ENCODE results near the gene ATP1A2.
A peak's percentile ranks its signal among the peaks of the same experiment; 100 is the strongest.

Gene ATP1A2

DNA sequence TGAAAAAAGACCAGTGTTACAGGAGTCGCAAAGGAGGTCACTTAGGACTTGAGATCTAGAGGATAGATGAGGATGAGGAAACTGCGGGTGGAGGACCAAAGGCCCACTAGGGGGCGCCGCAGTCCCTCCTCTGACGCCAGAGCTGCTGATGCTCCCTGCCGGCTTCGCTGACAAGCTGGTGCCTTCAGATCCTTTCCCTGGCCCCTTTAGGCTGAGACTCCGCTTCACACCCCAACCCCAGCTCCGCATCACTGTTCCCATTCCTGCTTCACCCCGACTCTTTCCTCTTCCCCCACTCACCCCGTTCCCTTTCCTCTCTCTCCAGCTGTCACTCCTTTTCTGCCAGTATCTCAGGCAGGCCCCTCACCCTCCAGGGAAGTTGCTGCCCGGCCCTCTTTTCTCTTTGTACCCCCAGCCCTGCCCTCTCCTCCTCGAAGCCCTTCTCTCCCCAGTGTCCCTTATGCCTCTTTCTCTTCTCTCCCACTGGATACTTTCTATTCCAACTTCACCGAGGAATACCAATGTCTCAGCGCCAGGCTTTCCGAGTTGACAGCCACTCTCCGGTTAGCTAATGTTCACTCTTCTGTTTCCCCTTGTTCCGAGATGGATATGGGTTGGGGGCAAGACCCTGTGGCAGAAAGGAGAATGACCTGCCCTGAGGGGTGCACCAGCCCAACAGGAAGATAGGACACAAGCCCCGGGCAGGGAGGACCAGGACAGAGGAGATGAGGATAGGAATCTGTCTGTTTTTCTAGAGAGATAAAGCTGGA is 29.7 kb upstream of the ATP1A2 start:
- peak; percentile 49 to 62 for DNase-seq (ENCODE audit: low read depth in 2 of 2)

DNA sequence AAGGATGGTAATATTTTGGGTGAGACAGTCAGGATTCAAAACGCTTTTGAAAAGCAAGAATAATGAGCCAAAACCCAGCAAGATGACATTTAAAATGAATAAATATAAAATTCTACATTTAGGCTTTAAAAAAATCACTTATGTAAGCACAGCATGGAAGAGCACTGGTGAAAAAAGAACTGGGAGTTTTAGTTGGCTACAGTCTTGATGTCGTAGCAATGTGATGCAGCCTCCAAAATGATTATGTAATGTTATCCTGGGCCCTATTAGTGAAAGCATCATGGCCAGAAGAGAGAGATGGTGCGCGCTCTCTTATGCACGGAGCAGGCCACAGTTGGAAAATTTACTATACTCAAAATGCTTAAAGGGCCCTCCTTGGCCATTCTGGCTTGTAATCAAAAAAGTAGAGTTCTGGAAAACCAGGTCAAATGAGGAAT is 29.1 kb upstream of the ATP1A2 start:
- no peak for DNase-seq (ENCODE audit: low read depth in 2 of 2)

DNA sequence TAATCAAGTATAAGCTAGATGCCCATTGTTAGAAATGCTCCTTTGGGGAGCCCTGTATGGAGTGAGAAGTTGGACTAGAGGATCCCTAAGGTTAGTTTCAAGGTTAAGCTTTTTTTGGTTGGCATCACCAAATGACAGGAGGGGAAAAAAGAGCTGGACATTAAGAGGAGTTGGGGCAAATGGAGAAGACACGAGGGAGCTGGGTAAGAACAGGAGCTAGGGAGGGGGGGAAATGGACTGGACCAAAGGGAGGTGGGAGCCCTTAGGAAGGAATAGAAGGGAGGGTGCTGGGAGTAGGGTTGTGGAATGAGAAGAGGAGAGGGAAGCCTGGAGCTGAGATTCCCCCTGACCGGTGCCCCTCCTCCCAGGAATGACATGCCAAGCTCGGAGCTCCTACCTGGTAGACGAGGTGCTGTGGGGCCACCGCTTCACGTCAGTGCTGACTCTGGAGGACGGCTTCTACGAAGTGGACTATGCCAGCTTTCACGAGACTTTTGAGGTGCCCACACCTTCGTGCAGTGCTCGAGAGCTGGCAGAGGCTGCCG is 28.4 kb upstream of the ATP1A2 start:
- no peak for DNase-seq (ENCODE audit: low read depth in 2 of 2)

DNA sequence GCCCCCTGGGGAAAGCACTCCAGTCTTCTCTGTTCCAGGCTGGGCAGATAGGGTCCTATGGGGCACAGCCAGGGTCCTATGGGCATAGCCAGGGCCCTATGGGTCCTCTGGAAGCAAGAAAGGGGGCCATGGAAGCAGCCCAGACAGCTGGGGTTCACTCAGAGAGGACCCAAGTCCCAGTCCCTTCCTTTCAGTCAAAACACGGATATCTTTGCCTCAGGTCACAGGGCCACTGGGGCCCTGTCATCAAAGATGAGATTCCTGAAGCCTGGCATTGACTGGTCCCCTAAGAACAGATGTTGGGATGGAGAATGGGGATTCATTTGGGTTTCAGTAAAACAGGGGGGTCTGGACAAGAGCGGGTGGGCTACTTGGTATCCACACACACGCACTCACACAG is 25.7 kb upstream of the ATP1A2 start:
- DNase-seq (ENCODE audit: low read depth in 2 of 2) = no peak

DNA sequence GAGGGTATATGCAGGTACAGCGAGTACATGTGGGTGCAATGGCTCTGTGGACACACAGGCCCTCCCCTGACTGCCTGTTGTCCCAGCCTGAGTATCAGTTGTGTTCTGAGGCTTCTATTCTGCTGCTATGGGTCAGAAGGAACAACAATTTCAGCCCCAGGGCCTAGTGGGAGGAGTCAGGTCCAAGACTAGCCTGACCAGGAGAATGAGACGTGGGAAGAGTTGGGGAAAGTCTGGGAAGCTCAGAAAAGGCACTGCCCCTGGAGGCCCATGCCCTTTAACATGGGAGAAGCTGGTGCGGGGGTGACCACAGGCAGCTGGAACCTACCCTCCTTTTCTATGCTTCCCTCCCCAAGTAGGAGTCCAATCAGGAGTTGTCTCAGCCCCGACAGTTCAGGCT is 24.8 kb upstream of the ATP1A2 start:
- no peak for DNase-seq (ENCODE audit: low read depth in 2 of 2)

DNA sequence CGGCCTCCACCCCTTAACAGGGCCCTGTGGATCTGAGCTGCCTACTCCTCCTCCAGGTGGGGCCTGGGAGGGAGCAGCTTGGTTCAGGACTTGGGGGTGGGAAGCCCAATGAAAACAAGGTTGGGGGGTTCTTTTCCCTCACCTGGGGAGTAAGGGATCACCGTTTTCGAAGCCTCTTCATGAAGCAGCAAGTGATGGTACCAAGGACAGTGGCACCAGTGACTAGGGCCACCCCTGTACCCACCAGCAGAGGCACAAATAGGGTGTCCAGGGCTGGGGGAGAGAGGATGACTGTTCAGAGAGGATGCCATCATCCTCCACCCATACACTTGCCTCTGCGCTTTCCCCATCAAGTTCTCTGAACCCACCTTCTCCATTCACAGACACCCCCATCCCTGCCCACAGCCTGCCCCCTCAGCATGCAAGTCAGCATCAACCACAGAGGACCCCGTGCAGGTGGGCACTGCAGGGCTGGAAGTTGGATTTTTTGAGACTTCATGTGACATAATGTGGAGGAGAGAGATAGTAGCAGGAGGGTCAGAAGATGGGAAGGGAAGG is 23.8 kb upstream of the ATP1A2 start:
- DNase-seq (ENCODE audit: low read depth in 2 of 2) = no peak

DNA sequence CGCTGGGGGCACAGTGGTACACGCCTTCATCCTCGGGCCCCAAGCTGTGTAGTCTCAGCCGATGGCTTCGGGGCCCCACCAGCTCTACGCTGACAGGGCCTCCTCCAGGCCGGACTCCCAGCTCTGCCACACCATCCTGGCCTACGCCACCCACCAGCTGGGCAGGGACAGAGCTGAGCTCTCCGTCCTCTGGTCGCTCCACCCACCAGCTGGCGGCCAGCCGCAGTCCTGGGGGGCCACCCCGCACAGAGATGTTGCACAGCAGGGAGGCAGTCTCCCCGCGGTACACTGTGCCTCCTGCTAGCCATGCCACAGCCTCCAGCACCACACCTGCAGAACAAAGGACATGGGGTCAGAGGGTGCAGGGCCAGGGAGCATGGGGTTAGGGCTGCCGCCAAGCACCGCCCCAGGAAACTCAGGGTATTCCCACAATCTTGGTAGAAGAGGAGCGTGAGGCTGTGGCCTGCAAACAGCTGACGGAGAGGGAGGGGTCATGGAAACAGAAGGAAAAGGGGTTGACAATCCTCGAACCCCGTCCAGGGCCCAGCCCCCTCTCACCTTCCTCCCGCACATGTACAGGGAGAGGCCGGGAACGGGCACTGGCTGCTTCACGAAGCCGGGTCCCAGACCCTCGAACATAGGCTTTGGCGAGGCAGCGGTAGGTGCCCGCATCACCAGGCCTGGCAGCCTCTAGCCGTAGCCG is 23.0 kb upstream of the ATP1A2 start:
- DNase-seq (ENCODE audit: low read depth in 2 of 2) = no peak

DNA sequence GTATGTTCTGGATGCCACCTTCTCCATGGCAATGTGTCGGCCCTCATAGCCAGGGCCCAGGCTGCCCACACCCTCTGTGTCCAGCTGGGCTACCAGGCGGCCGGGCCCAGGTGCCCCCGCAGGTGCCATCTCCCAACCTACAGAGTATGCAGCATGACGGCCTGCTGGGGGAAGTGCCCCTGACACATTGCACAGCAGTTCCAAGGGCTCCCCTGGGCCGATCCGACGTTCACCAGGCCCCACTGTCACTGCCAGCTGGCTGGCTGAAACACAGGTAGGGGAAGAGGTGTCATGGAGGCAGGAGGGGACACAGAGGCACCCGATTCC is 22.5 kb upstream of the ATP1A2 start:
- no peak for DNase-seq (ENCODE audit: low read depth in 2 of 2)

DNA sequence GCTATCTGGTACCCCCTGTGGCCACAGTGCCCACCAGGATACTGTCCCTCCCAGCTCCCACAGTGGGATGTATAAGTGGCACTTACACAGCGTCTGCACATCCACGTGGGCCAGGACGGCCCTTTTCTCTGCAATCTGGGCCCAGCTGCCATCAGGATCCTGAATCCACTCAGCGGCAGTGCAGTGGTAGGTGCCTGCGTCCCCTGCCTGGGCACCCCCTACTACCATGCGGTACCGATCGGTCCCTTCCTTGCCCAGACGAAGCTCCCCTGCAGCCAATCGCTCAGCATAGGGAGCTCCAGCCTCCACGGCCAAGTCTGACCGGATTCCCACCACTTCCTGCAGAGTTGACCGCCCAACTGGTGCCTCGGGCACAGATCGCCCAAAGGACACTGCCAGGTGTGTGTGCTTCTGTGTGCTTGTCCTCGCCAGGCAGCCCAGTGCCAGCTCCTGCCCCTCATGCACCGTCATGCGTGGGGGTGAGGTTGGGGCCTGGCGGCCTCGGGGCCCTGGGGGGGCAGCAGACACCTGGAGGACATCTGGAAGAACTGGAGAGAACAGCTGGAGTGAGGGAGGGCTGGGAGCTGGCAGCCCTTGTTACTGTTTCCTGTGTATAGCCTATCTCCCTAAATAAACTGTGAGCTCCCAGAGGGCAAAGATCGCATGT is 21.8 kb upstream of the ATP1A2 start:
- no peak for DNase-seq (ENCODE audit: low read depth in 2 of 2)

DNA sequence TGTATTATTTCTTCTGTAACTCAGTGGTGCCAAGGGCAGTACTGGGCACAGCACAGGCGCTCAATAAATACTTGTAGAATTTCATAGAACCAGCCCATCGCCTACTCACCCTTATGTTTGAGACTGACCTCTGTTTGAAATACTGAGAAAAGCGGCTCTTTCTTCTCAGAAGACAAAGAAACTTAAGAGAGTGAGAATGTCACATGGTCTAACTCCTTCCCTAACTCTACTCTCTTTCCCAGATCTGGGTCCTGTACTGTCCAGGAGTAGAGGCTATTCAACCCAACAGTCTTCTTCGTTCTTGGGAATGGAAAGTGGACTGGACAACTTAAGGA is 21.3 kb upstream of the ATP1A2 start:
- no peak for DNase-seq (ENCODE audit: low read depth in 2 of 2)

DNA sequence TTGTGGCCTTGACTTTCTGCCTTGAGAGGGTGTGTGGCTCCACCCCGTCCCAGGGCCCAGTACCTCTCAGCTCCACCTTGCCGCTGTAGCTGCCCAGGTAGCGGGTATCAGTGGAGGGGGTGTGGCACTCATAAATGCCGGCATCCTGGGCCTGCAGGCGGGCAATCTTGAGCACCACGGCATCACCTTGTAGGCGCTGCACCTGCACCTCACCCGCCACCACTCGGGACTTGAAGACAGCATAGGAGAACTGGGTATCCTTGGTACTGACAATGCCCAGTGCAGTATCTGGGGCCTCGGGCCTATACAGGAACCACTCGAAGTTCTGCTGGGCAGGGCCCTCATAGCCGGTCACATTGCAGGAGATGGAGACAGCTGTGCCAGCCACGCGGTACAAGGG is 20.8 kb upstream of the ATP1A2 start:
- DNase-seq (ENCODE audit: low read depth in 2 of 2) = no peak

DNA sequence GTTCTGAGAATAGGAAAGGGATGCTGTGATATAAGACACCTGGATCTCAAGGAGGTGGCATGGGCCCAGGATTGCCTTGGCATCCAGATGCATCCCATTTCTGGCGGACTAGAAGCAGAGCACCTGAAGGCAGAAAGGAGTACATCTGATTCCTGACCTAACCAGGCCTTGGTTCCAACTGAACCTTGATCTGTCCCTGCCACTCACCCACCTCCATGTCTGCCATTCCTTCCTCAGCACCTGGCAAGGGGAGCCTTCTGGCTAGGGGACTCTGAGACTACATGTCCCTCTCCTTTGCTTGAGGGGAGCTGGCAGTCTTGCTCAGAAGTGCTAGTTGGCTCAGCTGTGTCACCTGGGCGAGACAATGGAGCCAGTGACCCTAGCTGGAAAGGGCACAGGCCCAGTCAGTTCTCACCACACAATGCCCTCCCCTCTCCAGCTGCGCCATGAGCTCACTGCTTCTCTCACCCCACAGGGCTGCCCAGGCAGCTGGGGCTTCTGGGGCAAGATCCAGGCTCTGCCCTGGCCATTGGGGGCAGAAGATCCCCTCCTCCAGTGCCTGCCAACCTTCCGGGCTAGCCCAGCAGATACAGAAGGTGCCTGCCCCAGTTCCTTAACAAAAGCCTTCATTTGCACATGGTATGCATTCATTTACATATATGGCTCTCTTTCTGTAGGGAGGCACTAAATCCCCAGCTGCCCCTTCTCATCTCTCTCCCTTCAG is 20.0 kb upstream of the ATP1A2 start:
- no peak for DNase-seq (ENCODE audit: low read depth in 2 of 2)

DNA sequence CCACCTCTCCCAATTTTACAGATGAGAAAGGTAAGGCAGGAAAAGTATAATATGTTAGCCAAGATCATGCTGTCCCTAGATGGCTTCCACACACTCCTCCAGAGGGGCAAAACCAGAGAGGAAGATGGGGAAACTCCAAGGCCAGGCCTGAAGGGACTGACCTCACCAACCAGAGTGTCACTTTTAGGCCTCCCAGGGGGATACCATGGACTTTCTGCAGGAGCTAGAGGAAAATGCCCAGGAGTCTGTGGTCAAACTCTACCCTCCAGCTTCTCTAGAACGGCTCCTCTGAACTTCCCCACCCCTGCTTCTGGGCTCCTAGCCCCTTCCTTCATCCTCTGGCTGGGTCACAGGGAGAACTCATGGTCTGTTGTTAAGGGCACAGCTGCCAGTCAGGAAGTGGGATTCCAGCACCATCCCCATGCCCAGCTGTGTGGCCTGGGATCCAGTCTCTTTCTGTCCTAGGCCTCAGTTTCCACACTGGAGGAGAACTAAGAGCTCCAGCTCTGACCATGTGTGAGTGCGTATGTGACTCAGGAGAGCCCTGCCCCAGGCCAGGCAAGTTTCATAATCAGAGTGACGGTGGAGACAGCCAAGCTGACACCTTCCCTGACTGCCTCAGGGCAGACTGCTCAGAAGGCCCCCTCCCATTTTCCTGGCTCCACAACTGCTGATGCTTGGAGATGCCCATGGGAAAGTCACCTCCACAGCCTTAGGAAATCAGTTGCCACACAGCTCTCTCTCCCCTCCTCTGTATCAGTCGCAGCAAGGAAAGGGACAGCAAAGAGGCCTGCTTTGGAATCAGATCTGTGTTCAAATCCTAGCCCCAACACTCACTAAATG is 19.1 kb upstream of the ATP1A2 start:
- DNase-seq (ENCODE audit: low read depth in 2 of 2) = no peak

DNA sequence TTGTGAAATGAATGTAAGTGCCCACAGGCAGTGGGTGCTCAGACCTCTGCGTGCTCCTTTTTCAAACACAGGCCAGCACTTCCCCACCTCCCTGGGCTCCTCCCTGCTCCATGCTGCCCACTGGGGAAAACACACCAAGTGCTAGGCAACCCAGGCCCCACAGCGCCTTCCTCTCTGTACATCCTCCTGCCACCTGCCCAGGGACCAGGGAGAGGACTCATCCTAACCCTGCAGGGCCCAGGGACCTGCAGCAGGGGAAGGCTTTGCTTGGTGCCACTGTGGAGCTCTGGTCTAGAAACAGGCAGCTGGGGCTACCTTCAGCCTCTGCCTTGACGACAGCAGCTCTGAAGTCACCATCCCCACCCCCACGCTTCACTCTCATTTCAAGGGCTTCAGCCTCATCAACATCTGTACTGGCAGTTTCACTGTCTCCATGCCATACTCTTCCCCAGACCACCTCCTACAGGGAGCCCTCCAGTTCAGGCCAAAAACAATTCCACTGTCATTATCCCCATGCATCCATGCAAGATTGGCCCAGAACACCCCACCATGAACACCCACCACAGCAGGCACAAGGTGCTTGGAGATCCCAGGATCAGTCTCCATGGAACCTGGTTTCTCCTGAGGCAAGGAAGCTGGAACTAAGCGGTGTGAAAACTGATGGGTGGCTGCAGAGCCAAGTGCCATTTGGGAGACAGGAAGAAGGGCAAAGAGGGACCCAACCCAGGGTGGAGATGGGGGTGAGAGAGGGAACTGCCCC is 18.2 kb upstream of the ATP1A2 start:
- no peak for DNase-seq (ENCODE audit: low read depth in 2 of 2)

DNA sequence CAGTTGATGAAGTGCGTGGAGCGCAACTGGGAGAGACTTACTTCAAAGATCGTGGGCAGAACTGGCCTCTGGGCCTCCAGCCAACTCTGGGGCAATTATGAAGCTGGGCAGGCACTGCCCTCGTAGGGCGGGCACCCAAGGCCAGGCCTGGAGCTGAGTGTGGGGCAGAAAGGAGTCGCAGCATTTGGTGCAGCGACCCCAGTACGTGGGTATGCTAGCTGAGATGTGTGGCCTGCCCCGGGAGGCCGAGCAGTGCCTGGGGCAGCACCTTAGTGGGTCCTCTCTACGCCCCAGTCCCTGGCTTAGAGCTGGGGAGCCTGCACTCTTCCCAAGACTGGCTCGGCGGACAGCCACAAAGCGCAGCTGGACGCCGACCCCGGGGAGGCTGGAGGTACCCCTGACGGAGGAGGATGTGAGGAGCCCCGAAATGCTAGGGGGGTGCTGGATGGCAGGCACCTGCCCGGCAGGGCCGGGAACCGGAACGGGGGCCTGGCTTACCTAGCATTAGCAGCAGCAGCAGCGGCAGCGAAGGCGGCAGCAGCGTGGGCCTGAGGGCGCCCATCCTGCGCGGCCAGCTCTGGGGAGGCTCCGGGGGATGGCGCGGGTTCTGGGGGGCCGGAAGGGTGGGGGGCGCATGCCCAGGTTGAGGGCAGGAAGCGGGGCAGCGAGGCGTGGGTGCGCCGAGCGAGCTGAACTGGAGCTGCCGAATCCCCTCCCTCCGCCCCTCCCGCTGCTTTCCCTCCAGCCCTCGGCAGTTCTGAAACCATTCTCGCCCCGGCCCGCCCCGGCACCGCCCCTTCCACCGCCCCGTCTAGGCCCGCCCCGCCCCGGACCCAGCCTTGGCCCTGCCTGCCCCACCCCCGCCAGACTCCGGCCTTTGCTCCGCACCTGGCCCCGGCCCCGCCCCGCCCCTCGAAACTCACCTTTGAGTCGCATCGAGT is 17.4 kb upstream of the ATP1A2 start, which contains the start of gene IGSF8:
Gene IGSF8 (minus strand): TSS at position 709 of the 941 bp plus-strand sequence. CDS start 147 bp downstream, at position 562.
- peak; percentile 89 for DNase-seq (ENCODE audit: low read depth in 2 of 2)

DNA sequence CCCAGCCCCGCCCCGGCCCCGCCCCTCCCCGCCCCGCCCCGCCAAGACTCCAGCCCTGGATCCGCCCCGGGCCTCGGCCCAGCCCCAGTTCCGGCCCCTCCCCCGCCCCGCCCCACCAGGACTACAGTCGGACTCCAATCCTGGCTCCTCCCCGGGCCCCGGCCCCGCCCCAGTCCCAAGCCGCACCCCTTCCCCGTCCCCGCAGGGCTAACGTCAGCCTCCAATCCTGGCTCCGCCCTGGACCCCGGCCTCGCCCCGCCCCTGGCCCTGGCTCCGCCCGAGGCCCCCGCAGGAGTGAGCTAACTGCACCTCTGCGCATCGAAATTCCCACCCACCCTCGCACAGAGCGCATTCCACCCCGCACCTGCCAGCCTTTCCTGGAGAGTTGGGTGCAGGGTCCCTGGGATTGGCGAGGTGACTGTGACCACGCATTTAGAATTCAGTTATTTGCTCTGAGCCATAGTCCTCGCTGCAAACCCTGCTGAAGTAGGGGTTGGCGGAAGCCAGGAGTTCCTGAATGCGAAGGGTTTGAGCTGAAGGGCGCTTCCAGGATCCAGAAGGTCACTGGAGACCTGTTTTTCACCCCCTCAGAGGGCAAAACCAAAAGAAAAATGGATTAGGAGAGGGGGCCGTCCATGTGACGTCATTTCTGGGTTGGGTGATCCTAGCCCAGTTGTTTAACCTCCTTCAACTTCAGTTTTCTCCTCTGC is 16.6 kb upstream of the ATP1A2 start:
- DNase-seq (ENCODE audit: low read depth in 2 of 2) = peak; percentile 97

DNA sequence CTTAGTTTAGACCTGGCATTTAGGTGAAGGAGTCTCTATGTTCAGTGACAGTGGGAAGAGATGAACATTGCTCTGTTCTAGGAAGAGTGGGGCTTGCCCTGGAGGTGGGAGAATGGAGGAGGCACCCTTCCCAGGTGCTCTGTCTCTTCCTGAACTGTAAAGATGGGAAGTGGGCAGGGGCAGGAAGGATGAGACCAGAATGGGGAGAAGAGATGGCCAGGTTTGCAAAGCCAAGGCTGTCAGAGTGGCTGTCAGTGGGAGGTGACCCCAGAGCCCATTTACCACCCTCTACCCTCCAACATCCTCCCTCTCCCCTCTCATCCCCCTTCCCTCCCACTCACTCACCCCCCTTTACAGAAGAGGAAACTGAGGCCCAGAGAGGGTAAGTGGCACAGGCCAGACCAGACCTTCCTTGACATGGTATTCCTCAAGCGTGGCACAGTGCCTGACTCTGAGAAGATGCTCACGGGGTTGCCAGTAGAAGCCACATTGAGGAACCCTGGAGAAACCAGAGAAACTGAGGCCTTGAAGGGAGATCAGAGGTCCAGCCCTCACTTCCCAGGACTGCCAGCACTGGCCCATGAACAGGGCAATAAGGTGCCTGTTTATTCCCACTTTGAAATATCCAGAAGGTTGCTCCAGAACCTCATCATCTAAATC is 15.7 kb upstream of the ATP1A2 start:
- no peak for DNase-seq (ENCODE audit: low read depth in 2 of 2)

Measured in stimulated activated CD8-positive, alpha-beta memory T cell treated with anti-CD3 and anti-CD28 coated beads, Interleukin-7, amount 100 ng/mL, for 1 hour (primary cell).